ENCODE results near the gene ATF7.

Gene ATF7

DNA sequence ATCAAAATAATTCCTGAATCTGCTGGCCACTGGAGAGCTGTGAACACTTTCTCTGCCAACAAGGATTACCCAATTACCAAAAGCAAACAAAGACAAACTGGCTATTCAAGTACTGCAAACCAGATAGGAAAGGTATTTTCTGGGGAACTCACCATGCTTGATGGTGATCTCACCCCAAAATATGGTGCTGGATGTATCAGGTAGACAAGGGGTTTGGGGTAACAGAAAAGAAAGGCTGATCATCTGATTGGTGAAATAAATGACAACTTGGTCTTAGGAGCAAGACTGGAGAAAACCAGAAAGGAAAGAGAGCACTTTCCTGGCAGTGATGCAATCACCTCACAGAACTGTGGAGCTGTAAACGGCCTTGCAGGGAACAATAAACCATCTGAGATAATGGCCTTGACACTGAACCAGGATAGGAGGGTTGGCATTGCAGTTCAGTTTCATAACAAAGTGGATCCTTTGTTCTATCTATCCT lies 87.9 kb downstream of the ATF7 start (continued):
- TF ChIP-seq, protein P1, sequence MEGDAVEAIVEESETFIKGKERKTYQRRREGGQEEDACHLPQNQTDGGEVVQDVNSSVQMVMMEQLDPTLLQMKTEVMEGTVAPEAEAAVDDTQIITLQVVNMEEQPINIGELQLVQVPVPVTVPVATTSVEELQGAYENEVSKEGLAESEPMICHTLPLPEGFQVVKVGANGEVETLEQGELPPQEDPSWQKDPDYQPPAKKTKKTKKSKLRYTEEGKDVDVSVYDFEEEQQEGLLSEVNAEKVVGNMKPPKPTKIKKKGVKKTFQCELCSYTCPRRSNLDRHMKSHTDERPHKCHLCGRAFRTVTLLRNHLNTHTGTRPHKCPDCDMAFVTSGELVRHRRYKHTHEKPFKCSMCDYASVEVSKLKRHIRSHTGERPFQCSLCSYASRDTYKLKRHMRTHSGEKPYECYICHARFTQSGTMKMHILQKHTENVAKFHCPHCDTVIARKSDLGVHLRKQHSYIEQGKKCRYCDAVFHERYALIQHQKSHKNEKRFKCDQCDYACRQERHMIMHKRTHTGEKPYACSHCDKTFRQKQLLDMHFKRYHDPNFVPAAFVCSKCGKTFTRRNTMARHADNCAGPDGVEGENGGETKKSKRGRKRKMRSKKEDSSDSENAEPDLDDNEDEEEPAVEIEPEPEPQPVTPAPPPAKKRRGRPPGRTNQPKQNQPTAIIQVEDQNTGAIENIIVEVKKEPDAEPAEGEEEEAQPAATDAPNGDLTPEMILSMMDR (tag by site-specific recombination; IDR thresholded peaks at IDR 0.05), result no peak
- TF ChIP-seq ZNF596 (tag by site-specific recombination; IDR thresholded peaks at IDR 0.05) (no peak), ZNF510 (tag by site-specific recombination; IDR thresholded peaks at IDR 0.05; ENCODE audit: insufficient replicate concordance) (no peak), ZNF155 (tag by site-specific recombination; IDR thresholded peaks at IDR 0.05) (no peak), PRDM1 (tag by site-specific recombination; IDR thresholded peaks at IDR 0.05) (peak; percentile 93), SP3 (tag by site-specific recombination; IDR thresholded peaks at IDR 0.05) (no peak), ZNF530 (tag by site-specific recombination; IDR thresholded peaks at IDR 0.05; ENCODE audit: low read depth) (no peak), IKZF3 (tag by site-specific recombination; IDR thresholded peaks at IDR 0.05) (peak; percentile 61; the same call in 1 of the 2 replicates), REPIN1 (tag by site-specific recombination; IDR thresholded peaks at IDR 0.05; ENCODE audit: low read depth) (no peak), GFI1B (tag by site-specific recombination; IDR thresholded peaks at IDR 0.05) (no peak), ZNF670 (tag by site-specific recombination; IDR thresholded peaks at IDR 0.05; ENCODE audit: low read depth) (no peak)
- TF ChIP-seq, protein P2, sequence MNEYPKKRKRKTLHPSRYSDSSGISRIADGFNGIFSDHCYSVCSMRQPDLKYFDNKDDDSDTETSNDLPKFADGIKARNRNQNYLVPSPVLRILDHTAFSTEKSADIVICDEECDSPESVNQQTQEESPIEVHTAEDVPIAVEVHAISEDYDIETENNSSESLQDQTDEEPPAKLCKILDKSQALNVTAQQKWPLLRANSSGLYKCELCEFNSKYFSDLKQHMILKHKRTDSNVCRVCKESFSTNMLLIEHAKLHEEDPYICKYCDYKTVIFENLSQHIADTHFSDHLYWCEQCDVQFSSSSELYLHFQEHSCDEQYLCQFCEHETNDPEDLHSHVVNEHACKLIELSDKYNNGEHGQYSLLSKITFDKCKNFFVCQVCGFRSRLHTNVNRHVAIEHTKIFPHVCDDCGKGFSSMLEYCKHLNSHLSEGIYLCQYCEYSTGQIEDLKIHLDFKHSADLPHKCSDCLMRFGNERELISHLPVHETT (tag by site-specific recombination; IDR thresholded peaks at IDR 0.05), result no peak

DNA sequence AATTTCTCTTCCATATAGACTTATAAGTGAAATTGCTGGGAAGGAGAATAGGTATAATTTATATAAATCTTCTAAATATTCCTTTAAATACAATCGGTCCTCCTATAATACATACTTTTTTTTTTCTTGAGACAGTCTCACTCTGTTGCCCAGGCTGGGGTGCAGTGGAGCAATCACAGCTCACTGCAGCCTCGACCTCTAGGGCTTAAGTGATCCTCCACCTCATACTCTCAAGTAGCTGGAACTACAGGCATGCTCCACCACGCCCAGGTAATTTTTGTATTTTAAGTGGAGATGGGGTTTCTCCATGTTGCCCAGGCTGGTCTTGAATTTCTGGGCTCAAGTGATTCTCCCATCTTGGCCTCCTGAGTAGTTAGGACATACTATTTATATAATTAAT lies 89.2 kb downstream of the ATF7 start:
- no peak overlapping the region for H3K27ac ChIP-seq (ENCODE audit: extremely low read depth, low read depth, low read length)
- CTCF ChIA-PET, result no interaction called here
- H3K36me3 ChIP-seq (ENCODE audit: control insufficient read depth in 2 of 2, insufficient read depth in 1 of 2, low read length in 2 of 2), result peaks cover 33 to 61% of the 10 kb centered on the region in 2 experiments
- H3K4me3 ChIP-seq (ENCODE audit: low read depth, low read length), result no peak overlapping the region
- no peaks in the 10 kb centered on the region for H3K9me3 ChIP-seq (ENCODE audit: control insufficient read depth, insufficient read depth, low read depth, low read length)
- POLR2A ChIA-PET, result no interaction called here
- H3K4me1 ChIP-seq (ENCODE audit: control insufficient read depth, insufficient read depth, low read length), result peaks cover 3% of the 10 kb centered on the region; the same call in 1 of the 2 replicates
- TF ChIP-seq, protein P3, sequence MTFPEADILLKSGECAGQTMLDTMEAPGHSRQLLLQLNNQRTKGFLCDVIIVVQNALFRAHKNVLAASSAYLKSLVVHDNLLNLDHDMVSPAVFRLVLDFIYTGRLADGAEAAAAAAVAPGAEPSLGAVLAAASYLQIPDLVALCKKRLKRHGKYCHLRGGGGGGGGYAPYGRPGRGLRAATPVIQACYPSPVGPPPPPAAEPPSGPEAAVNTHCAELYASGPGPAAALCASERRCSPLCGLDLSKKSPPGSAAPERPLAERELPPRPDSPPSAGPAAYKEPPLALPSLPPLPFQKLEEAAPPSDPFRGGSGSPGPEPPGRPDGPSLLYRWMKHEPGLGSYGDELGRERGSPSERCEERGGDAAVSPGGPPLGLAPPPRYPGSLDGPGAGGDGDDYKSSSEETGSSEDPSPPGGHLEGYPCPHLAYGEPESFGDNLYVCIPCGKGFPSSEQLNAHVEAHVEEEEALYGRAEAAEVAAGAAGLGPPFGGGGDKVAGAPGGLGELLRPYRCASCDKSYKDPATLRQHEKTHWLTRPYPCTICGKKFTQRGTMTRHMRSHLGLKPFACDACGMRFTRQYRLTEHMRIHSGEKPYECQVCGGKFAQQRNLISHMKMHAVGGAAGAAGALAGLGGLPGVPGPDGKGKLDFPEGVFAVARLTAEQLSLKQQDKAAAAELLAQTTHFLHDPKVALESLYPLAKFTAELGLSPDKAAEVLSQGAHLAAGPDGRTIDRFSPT (tag by site-specific recombination; IDR thresholded peaks at IDR 0.05), result no peak
- TF ChIP-seq ZNF596 (tag by site-specific recombination; IDR thresholded peaks at IDR 0.05), result no peak
- no peak for TF ChIP-seq OVOL3 (tag by site-specific recombination; IDR thresholded peaks at IDR 0.05)
- TF ChIP-seq ZNF174 (tag by site-specific recombination; IDR thresholded peaks at IDR 0.05), result no peak
- no peak for TF ChIP-seq ZBTB20 (tag by site-specific recombination; IDR thresholded peaks at IDR 0.05)
- TF ChIP-seq, protein P4, sequence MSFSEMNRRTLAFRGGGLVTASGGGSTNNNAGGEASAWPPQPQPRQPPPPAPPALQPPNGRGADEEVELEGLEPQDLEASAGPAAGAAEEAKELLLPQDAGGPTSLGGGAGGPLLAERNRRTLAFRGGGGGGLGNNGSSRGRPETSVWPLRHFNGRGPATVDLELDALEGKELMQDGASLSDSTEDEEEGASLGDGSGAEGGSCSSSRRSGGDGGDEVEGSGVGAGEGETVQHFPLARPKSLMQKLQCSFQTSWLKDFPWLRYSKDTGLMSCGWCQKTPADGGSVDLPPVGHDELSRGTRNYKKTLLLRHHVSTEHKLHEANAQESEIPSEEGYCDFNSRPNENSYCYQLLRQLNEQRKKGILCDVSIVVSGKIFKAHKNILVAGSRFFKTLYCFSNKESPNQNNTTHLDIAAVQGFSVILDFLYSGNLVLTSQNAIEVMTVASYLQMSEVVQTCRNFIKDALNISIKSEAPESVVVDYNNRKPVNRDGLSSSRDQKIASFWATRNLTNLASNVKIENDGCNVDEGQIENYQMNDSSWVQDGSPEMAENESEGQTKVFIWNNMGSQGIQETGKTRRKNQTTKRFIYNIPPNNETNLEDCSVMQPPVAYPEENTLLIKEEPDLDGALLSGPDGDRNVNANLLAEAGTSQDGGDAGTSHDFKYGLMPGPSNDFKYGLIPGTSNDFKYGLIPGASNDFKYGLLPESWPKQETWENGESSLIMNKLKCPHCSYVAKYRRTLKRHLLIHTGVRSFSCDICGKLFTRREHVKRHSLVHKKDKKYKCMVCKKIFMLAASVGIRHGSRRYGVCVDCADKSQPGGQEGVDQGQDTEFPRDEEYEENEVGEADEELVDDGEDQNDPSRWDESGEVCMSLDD (tag by site-specific recombination; IDR thresholded peaks at IDR 0.05), result no peak
- TF ChIP-seq ZNF23 (tag by site-specific recombination; IDR thresholded peaks at IDR 0.05; ENCODE audit: borderline replicate concordance), result no peak
- no peak for TF ChIP-seq ZNF843 (tag by site-specific recombination; IDR thresholded peaks at IDR 0.05)
- TF ChIP-seq SCRT2 (tag by site-specific recombination; IDR thresholded peaks at IDR 0.05), result no peak
- TF ChIP-seq, protein P5, sequence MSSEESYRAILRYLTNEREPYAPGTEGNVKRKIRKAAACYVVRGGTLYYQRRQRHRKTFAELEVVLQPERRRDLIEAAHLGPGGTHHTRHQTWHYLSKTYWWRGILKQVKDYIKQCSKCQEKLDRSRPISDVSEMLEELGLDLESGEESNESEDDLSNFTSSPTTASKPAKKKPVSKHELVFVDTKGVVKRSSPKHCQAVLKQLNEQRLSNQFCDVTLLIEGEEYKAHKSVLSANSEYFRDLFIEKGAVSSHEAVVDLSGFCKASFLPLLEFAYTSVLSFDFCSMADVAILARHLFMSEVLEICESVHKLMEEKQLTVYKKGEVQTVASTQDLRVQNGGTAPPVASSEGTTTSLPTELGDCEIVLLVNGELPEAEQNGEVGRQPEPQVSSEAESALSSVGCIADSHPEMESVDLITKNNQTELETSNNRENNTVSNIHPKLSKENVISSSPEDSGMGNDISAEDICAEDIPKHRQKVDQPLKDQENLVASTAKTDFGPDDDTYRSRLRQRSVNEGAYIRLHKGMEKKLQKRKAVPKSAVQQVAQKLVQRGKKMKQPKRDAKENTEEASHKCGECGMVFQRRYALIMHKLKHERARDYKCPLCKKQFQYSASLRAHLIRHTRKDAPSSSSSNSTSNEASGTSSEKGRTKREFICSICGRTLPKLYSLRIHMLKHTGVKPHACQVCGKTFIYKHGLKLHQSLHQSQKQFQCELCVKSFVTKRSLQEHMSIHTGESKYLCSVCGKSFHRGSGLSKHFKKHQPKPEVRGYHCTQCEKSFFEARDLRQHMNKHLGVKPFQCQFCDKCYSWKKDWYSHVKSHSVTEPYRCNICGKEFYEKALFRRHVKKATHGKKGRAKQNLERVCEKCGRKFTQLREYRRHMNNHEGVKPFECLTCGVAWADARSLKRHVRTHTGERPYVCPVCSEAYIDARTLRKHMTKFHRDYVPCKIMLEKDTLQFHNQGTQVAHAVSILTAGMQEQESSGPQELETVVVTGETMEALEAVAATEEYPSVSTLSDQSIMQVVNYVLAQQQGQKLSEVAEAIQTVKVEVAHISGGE (tag by site-specific recombination; conservative IDR thresholded peaks at IDR 0.05; ENCODE audit: low read depth), result no peak
- TF ChIP-seq, protein P6, sequence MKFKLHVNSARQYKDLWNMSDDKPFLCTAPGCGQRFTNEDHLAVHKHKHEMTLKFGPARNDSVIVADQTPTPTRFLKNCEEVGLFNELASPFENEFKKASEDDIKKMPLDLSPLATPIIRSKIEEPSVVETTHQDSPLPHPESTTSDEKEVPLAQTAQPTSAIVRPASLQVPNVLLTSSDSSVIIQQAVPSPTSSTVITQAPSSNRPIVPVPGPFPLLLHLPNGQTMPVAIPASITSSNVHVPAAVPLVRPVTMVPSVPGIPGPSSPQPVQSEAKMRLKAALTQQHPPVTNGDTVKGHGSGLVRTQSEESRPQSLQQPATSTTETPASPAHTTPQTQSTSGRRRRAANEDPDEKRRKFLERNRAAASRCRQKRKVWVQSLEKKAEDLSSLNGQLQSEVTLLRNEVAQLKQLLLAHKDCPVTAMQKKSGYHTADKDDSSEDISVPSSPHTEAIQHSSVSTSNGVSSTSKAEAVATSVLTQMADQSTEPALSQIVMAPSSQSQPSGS (tag by site-specific recombination; IDR thresholded peaks at IDR 0.05; ENCODE audit: low read depth), result no peak
- TF ChIP-seq ZNF529 (tag by site-specific recombination; IDR thresholded peaks at IDR 0.05; ENCODE audit: insufficient replicate concordance), result no peak
- TF ChIP-seq ZNF585B (tag by site-specific recombination; IDR thresholded peaks at IDR 0.05), result no peak

All from HEK293 (cell line).